H1 (cell line): Measurements from ENCODE around the gene IPO11.

Experiments used
- BACH1 ChIP-seq: IDR thresholded peaks from 2 replicates; pipeline ENCODE4 v1.6.1; 2012; ENCODE audit warnings: low read length, improper control_type of control experiment
- BRCA1 ChIP-seq: IDR thresholded peaks from 2 replicates; pipeline ENCODE4 v1.6.1; 2012; ENCODE audit warnings: low read depth, low read length, improper control_type of control experiment
- CTCF ChIP-seq, 3 experiments: IDR thresholded peaks; 1 replicate in 2 of 3; 2 replicates in 1 of 3; pipeline versions ENCODE4 v1.5.1 to v1.6.1; 2011; ENCODE audit warnings: low read length in 3 of 3, mild to moderate bottlenecking in 3 of 3, inconsistent platforms in 2 of 3, low read depth in 1 of 3, moderate library complexity in 1 of 3; ENCODE audit not compliant: insufficient read depth in 1 of 3; ENCODE audit errors: control extremely low read depth in 1 of 3
- EGR1 ChIP-seq: IDR thresholded peaks from 2 replicates; pipeline ENCODE4 v1.6.1; 2011; ENCODE audit warnings: low read depth, low read length, borderline replicate concordance
- MAX ChIP-seq: IDR thresholded peaks from 2 replicates; pipeline ENCODE4 v1.6.1; 2012; ENCODE audit warnings: inconsistent platforms
- PHF8 ChIP-seq: fragments of 200-600 bp; sonication (generic); conservative IDR thresholded peaks from 2 replicates; pipeline ENCODE4 v1.7.1; 2012; ENCODE audit warnings: low read depth, mild to moderate bottlenecking, inconsistent platforms, low read length, moderate library complexity
- POLR2A ChIP-seq, 2 experiments: IDR thresholded peaks; 1 replicate in 1 of 2; 2 replicates in 1 of 2; pipeline ENCODE4 v1.6.1; 2011; ENCODE audit warnings: low read depth in 2 of 2, low read length in 2 of 2, mild to moderate bottlenecking in 2 of 2; ENCODE audit errors: control extremely low read depth in 1 of 2
- RFX5 ChIP-seq: IDR thresholded peaks from 2 replicates; pipeline ENCODE4 v1.6.1; 2011; ENCODE audit warnings: low read depth, low read length, improper control_type of control experiment, borderline replicate concordance
- SP1 ChIP-seq: IDR thresholded peaks from 2 replicates; pipeline ENCODE4 v1.6.1; 2011; ENCODE audit warnings: low read depth, low read length
- YY1 ChIP-seq: IDR thresholded peaks from 2 replicates; pipeline ENCODE4 v1.6.1; 2011; ENCODE audit warnings: low read depth, mild to moderate bottlenecking, low read length

- TF ChIP-seq CTCF (IDR thresholded peaks at IDR 0.05; ENCODE audit: control extremely low read depth in 1 of 3, insufficient read depth in 1 of 3, low read depth in 1 of 3, low read length in 3 of 3), result no peak
- TF ChIP-seq PHF8, result no peak
- TF ChIP-seq BRCA1, result no peak
- TF ChIP-seq BACH1, result no peak
- TF ChIP-seq RFX5, result no peak
- no peak for TF ChIP-seq YY1
- TF ChIP-seq EGR1, result no peak
- TF ChIP-seq POLR2A (IDR thresholded peaks at IDR 0.05; ENCODE audit: control extremely low read depth in 1 of 2, low read depth in 2 of 2, low read length in 2 of 2), result no peak
- TF ChIP-seq MAX, result no peak
- TF ChIP-seq SP1, result no peak
These were observed 193.1 kb downstream of the IPO11 start for GRCh38 chr5:62605638-62606037.
